ENCODE results near the gene TRRAP. TPM values are rescaled to one million over a fixed set of nuclear protein-coding genes. Genes with fewer than 3 reads are reported as not detected.

TRRAP gene
- total and polyA plus RNA-seq, 2 of the 8 experiments (the other 6 are each of a cell fraction or from before 2014, with no cell fraction given): 21.7 to 48.6 TPM

DNA sequence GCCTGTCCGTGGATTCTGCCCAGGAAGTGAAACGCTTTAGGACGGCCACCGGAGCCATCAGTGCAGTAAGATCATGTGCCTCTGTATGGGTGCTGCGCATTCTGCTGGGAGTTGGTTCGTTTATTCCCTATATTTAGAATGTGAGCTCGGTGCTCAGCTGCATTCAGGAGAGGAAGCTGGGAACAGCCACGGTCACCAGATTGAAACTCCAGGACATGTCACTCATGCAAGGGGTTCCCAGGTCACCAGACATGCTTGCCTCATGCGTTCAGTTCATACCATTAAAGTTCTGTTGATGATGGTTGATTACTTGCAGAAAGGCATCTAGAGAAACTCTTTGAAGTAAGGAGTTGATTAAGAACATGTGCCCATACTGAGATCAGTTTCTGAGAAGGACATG lies 78.1 kb downstream of the TRRAP start (continued):
- TF ChIP-seq, protein P1, sequence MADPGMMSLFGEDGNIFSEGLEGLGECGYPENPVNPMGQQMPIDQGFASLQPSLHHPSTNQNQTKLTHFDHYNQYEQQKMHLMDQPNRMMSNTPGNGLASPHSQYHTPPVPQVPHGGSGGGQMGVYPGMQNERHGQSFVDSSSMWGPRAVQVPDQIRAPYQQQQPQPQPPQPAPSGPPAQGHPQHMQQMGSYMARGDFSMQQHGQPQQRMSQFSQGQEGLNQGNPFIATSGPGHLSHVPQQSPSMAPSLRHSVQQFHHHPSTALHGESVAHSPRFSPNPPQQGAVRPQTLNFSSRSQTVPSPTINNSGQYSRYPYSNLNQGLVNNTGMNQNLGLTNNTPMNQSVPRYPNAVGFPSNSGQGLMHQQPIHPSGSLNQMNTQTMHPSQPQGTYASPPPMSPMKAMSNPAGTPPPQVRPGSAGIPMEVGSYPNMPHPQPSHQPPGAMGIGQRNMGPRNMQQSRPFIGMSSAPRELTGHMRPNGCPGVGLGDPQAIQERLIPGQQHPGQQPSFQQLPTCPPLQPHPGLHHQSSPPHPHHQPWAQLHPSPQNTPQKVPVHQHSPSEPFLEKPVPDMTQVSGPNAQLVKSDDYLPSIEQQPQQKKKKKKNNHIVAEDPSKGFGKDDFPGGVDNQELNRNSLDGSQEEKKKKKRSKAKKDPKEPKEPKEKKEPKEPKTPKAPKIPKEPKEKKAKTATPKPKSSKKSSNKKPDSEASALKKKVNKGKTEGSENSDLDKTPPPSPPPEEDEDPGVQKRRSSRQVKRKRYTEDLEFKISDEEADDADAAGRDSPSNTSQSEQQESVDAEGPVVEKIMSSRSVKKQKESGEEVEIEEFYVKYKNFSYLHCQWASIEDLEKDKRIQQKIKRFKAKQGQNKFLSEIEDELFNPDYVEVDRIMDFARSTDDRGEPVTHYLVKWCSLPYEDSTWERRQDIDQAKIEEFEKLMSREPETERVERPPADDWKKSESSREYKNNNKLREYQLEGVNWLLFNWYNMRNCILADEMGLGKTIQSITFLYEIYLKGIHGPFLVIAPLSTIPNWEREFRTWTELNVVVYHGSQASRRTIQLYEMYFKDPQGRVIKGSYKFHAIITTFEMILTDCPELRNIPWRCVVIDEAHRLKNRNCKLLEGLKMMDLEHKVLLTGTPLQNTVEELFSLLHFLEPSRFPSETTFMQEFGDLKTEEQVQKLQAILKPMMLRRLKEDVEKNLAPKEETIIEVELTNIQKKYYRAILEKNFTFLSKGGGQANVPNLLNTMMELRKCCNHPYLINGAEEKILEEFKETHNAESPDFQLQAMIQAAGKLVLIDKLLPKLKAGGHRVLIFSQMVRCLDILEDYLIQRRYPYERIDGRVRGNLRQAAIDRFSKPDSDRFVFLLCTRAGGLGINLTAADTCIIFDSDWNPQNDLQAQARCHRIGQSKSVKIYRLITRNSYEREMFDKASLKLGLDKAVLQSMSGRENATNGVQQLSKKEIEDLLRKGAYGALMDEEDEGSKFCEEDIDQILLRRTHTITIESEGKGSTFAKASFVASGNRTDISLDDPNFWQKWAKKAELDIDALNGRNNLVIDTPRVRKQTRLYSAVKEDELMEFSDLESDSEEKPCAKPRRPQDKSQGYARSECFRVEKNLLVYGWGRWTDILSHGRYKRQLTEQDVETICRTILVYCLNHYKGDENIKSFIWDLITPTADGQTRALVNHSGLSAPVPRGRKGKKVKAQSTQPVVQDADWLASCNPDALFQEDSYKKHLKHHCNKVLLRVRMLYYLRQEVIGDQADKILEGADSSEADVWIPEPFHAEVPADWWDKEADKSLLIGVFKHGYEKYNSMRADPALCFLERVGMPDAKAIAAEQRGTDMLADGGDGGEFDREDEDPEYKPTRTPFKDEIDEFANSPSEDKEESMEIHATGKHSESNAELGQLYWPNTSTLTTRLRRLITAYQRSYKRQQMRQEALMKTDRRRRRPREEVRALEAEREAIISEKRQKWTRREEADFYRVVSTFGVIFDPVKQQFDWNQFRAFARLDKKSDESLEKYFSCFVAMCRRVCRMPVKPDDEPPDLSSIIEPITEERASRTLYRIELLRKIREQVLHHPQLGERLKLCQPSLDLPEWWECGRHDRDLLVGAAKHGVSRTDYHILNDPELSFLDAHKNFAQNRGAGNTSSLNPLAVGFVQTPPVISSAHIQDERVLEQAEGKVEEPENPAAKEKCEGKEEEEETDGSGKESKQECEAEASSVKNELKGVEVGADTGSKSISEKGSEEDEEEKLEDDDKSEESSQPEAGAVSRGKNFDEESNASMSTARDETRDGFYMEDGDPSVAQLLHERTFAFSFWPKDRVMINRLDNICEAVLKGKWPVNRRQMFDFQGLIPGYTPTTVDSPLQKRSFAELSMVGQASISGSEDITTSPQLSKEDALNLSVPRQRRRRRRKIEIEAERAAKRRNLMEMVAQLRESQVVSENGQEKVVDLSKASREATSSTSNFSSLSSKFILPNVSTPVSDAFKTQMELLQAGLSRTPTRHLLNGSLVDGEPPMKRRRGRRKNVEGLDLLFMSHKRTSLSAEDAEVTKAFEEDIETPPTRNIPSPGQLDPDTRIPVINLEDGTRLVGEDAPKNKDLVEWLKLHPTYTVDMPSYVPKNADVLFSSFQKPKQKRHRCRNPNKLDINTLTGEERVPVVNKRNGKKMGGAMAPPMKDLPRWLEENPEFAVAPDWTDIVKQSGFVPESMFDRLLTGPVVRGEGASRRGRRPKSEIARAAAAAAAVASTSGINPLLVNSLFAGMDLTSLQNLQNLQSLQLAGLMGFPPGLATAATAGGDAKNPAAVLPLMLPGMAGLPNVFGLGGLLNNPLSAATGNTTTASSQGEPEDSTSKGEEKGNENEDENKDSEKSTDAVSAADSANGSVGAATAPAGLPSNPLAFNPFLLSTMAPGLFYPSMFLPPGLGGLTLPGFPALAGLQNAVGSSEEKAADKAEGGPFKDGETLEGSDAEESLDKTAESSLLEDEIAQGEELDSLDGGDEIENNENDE (IDR thresholded peaks at IDR 0.05; ENCODE audit: insufficient replicate concordance, low read length): no peak

Measured in H1 (cell line).